VCaP (cell line): Measurements from ENCODE around the gene XKRX.

Source experiments
- H3K27ac ChIP-seq: fragments of 450-650 bp; 2 replicates; pipeline ENCODE4 v1.5.1; 2017
- CTCF ChIP-seq: fragments of 450-650 bp; conservative IDR thresholded peaks from 2 replicates; pipeline ENCODE4 v1.5.1; 2017; ENCODE audit warnings: mild to moderate bottlenecking, moderate library complexity

Gene XKRX

GRCh38 chrX:100962811-100963210, 34.1 kb upstream of the XKRX start:
- TF ChIP-seq CTCF = no peak
- no peak overlapping the region for H3K27ac ChIP-seq

GRCh38 chrX:100948557-100948956, 19.8 kb upstream of the XKRX start:
- H3K27ac ChIP-seq = no peak overlapping the region
- TF ChIP-seq CTCF = no peak

- no peak overlapping the region for H3K27ac ChIP-seq
- TF ChIP-seq CTCF = no peak
These were observed 17.7 kb upstream of the XKRX start for GRCh38 chrX:100946299-100946927.

- TF ChIP-seq CTCF = no peak
These were observed 15.9 kb upstream of the XKRX start for GRCh38 chrX:100944601-100945000.

GRCh38 chrX:100939333-100939732, 10.6 kb upstream of the XKRX start:
- no peak overlapping the region for H3K27ac ChIP-seq
- no peak for TF ChIP-seq CTCF

More at GRCh38 chrX:100944601-100945000, 15.9 kb upstream of the XKRX start:
- H3K27ac ChIP-seq = no peak overlapping the region

GRCh38 chrX:100935767-100936166, 7.0 kb upstream of the XKRX start:
- TF ChIP-seq CTCF = no peak
- no peak overlapping the region for H3K27ac ChIP-seq

GRCh38 chrX:100931925-100932285, 3.2 kb upstream of the XKRX start:
- no peak overlapping the region for H3K27ac ChIP-seq
- no peak for TF ChIP-seq CTCF
